K562 (cell line): ENCODE results near the gene LPIN2. TPM values are rescaled to one million over a fixed set of nuclear protein-coding genes. Genes with fewer than 3 reads are reported as not detected.

Experiments
- ATAC-seq: fragments of 200-7000 bp; cut with Tn5 transposase; 3 replicates; pipeline ENCODE4 v1.9.1; 2020; ENCODE audit warnings: moderate library complexity
- BruUV-seq: library from RNA; stranded (reverse); fragments of 400-500 nt; replicated peaks from 2 replicates; lab custom pipeline; 2021; lab: Mats Ljungman, UMichigan
- CTCF ChIA-PET: fragments of 300-600 bp; formaldehyde crosslinking; extraction: SDS; loops from one replicate; lab custom pipeline; 2021; ENCODE audit warnings: low intra/inter-chr PET ratio; lab: Yijun Ruan, JAX
- POLR2A ChIA-PET: fragments of 300-600, 350-650 bp; sonication (Branson Sonifier 250); formaldehyde crosslinking; extraction: SDS; loops from one replicate; lab custom pipeline; 2021; ENCODE audit warnings: antibody characterized with exemption, inconsistent platforms; lab: Yijun Ruan, JAX
- DNase-seq, 4 experiments: peaks; one replicate each; pipeline versions ENCODE4 v3.0.0 to v3.0.0-alpha.2; 2011 to 2018; ENCODE audit warnings: low spot score in 3 of 4, mixed read lengths in 3 of 4; ENCODE audit errors: extremely low read depth in 1 of 4
- FAIRE-seq: peaks from 2 replicates; lab custom pipeline; 2011; peaks lifted over from hg19 to GRCh38; lab: Jason Lieb, UNC
- H2AFZ ChIP-seq: 2 replicates; pipeline ENCODE4 v1.6.0; 2011; ENCODE audit warnings: low read depth, low read length, control low read depth, inconsistent platforms
- H3K27ac ChIP-seq: fragments of 200-600 bp; 3 replicates; pipeline ENCODE4 v1.8.0; 2011; ENCODE audit warnings: low read depth, mild to moderate bottlenecking, control low read depth, inconsistent platforms, low read length, moderate library complexity, mixed read lengths; ENCODE audit errors: extremely low read depth
- H3K27me3 ChIP-seq, 2 experiments: fragments of 300-600 bp in 1 of 2; 2 replicates in 1 of 2; 3 replicates in 1 of 2; pipeline versions ENCODE4 v1.6.0 to v1.8.0; 2011; ENCODE audit warnings: inconsistent platforms in 2 of 2, low read length in 2 of 2, mild to moderate bottlenecking in 1 of 2, mixed read lengths in 1 of 2, moderate library complexity in 1 of 2; ENCODE audit not compliant: control insufficient read depth in 2 of 2, insufficient read depth in 2 of 2
- H3K36me3 ChIP-seq: fragments of 300-600 bp; 3 replicates; pipeline ENCODE4 v1.8.0; 2011; ENCODE audit warnings: mild to moderate bottlenecking, low read length, inconsistent platforms; ENCODE audit not compliant: control insufficient read depth, insufficient read depth
- H3K4me1 ChIP-seq, 2 experiments: fragments of 200-600 bp in 1 of 2; replicated peaks in 1 of 2; 2 replicates in 1 of 2; 3 replicates in 1 of 2; pipeline versions ENCODE4 v1.5.1 to v1.8.0; 2011; ENCODE audit warnings: inconsistent platforms in 2 of 2, low read length in 2 of 2, mild to moderate bottlenecking in 1 of 2, mixed read lengths in 1 of 2, moderate library complexity in 1 of 2; ENCODE audit not compliant: control insufficient read depth in 2 of 2, insufficient read depth in 2 of 2
- H3K4me2 ChIP-seq: 2 replicates; pipeline ENCODE4 v1.6.1; 2011; ENCODE audit warnings: low read length, control low read depth, inconsistent platforms, mixed read lengths; ENCODE audit not compliant: insufficient read depth
- H3K4me3 ChIP-seq: fragments of 200-600 bp; sonication (generic), shearing (Covaris generic); 2 replicates; pipeline ENCODE4 v1.5.1; 2016; ENCODE audit warnings: control low read depth, inconsistent platforms
- H3K79me2 ChIP-seq: fragments of 200-600 bp; 3 replicates; pipeline ENCODE4 v1.8.0; 2011; ENCODE audit warnings: low read length, inconsistent platforms; ENCODE audit not compliant: control insufficient read depth, insufficient read depth
- H3K9ac ChIP-seq, 2 experiments: 2 replicates each; pipeline versions ENCODE4 v1.6.0 to v1.6.1; 2011; ENCODE audit warnings: low read depth in 2 of 2, low read length in 2 of 2, control low read depth in 1 of 2, inconsistent platforms in 1 of 2, mild to moderate bottlenecking in 1 of 2, mixed read lengths in 1 of 2; ENCODE audit not compliant: insufficient read depth in 1 of 2
- H3K9me1 ChIP-seq: one replicate; pipeline ENCODE4 v1.6.0; 2011; ENCODE audit warnings: inconsistent platforms, mild to moderate bottlenecking, low read length, moderate library complexity; ENCODE audit not compliant: control insufficient read depth, insufficient read depth
- H3K9me3 ChIP-seq: replicated peaks from 2 replicates; pipeline ENCODE4 v1.5.1; 2011; ENCODE audit warnings: low read depth, low read length, inconsistent platforms; ENCODE audit not compliant: control insufficient read depth, insufficient read depth
- H4K20me1 ChIP-seq: replicated peaks from 2 replicates; pipeline ENCODE4 v1.6.1; 2011; ENCODE audit warnings: low read length, inconsistent platforms, mixed read lengths; ENCODE audit not compliant: control insufficient read depth, insufficient read depth
- BACH1 ChIP-seq: fragments of 200-800 bp; sonication (Bioruptor generic); IDR thresholded peaks from 2 replicates; pipeline ENCODE4 v1.6.1; 2016; ENCODE audit warnings: missing genetic modification characterization, missing compliant biosample characterization
- CEBPB ChIP-seq: fragments of 450-650 bp; IDR thresholded peaks from 2 replicates; pipeline ENCODE4 v1.6.1; 2016; ENCODE audit warnings: missing genetic modification characterization, missing compliant biosample characterization
- CEBPG ChIP-seq, 3 experiments: fragments of 200-800 bp in 1 of 3; sonication (Bioruptor generic) in 1 of 3; sonication (generic) in 1 of 3; formaldehyde crosslinking in 1 of 3; IDR thresholded peaks in 2 of 3; conservative IDR thresholded peaks in 1 of 3; 2 replicates each; pipeline versions ENCODE4 v1.6.1 to v1.8.0; 2016 to 2022; ENCODE audit warnings: missing compliant biosample characterization in 2 of 3, missing genetic modification characterization in 2 of 3, mild to moderate bottlenecking in 1 of 3, missing genetic modification reagents in 1 of 3
- FOXM1 ChIP-seq, 2 experiments: fragments of 450-650 bp in 1 of 2; sonication (generic) in 1 of 2; formaldehyde crosslinking in 1 of 2; IDR thresholded peaks; 2 replicates each; pipeline versions ENCODE4 v1.6.1 to v1.9.0; 2017 to 2022; ENCODE audit warnings: low read depth in 2 of 2, mild to moderate bottlenecking in 2 of 2, missing genetic modification reagents in 1 of 2, moderate library complexity in 1 of 2
- FOXO4 ChIP-seq: fragments of 450-650 bp; formaldehyde crosslinking; IDR thresholded peaks from 2 replicates; pipeline ENCODE4 v1.4.0; 2020; ENCODE audit warnings: mild to moderate bottlenecking, moderate library complexity
- GATAD2A ChIP-seq: fragments of 450-650 bp; IDR thresholded peaks from 2 replicates; pipeline ENCODE4 v1.6.1; 2017
- HINFP ChIP-seq: fragments of 450-650 bp; conservative IDR thresholded peaks from 2 replicates; pipeline ENCODE4 v1.6.1; 2016; ENCODE audit warnings: missing genetic modification characterization, low read depth, mild to moderate bottlenecking, control low read depth, missing compliant biosample characterization
- HNRNPH1 ChIP-seq: fragments of 200-400 bp; formaldehyde crosslinking; optimal IDR thresholded peaks from 2 replicates; pipeline ENCODE3; 2017; ENCODE audit warnings: low read depth, mild to moderate bottlenecking, low read length, moderate library complexity
- ID3 ChIP-seq, 2 experiments: fragments of 250-450 bp in 1 of 2; fragments of 450-650 bp in 1 of 2; sonication (Bioruptor Pico) in 1 of 2; IDR thresholded peaks; 2 replicates each; pipeline versions ENCODE4 v1.6.1 to v1.8.0; 2016 to 2021; ENCODE audit warnings: mild to moderate bottlenecking in 2 of 2, moderate library complexity in 2 of 2, missing compliant biosample characterization in 1 of 2, missing genetic modification characterization in 1 of 2
- POLR2G ChIP-seq: fragments of 200-400 bp; formaldehyde crosslinking; IDR thresholded peaks from 2 replicates; pipeline ENCODE4 v1.6.1; 2017; ENCODE audit warnings: low read depth, mild to moderate bottlenecking, antibody characterized with exemption, low read length, moderate library complexity
- RAD21 ChIP-seq, 2 experiments: fragments of 250-450 bp in 1 of 2; fragments of 450-650 bp in 1 of 2; sonication (Bioruptor Pico) in 1 of 2; formaldehyde crosslinking in 1 of 2; IDR thresholded peaks in 1 of 2; conservative IDR thresholded peaks in 1 of 2; 2 replicates each; pipeline versions ENCODE4 v1.4.0 to v1.8.0; 2020 to 2022; ENCODE audit warnings: mild to moderate bottlenecking in 2 of 2, moderate library complexity in 1 of 2
- XRCC3 ChIP-seq: fragments of 450-650 bp; IDR thresholded peaks from 2 replicates; pipeline ENCODE4 v1.6.1; 2017; ENCODE audit warnings: mild to moderate bottlenecking, moderate library complexity
- ZKSCAN3 ChIP-seq: fragments of 250-450 bp; sonication (Bioruptor Pico); IDR thresholded peaks from 2 replicates; pipeline ENCODE4 v1.4.0; 2020
- ZNF24 ChIP-seq: fragments of 450-650 bp; IDR thresholded peaks from 2 replicates; pipeline ENCODE4 v1.6.1; 2016
- ZNF668 ChIP-seq: fragments of 250-450 bp; sonication (Bioruptor Pico); IDR thresholded peaks from 2 replicates; pipeline ENCODE4 v1.8.0; 2022; ENCODE audit warnings: mild to moderate bottlenecking, inconsistent platforms
- ZNF75A ChIP-seq: fragments of 450-650 bp; formaldehyde crosslinking; IDR thresholded peaks from 2 replicates; pipeline ENCODE4 v1.4.0; 2020; ENCODE audit warnings: mild to moderate bottlenecking
- ZNF778 ChIP-seq: fragments of 450-650 bp; formaldehyde crosslinking; IDR thresholded peaks from 2 replicates; pipeline ENCODE4 v1.4.0; 2020; ENCODE audit warnings: mild to moderate bottlenecking, moderate library complexity
- WGBS: fragments of 100-300 bp; shearing (Covaris generic); methylation state at CpG from one replicate; pipeline ENCODE4 v1.1.6; 2016; ENCODE audit warnings: low coverage, mixed read lengths; ENCODE audit not compliant: insufficient coverage; ENCODE audit errors: missing lambda C conversion rate; 5-methylcytosine and 5-hydroxymethylcytosine counted together
- in situ Hi-C: fragments of 300-500 bp; cut with MboI; formaldehyde crosslinking; loops from 4 replicates; pipeline ENCODE4 v1.15.0; 2018; ENCODE audit warnings: inconsistent platforms, mixed read lengths
- intact Hi-C: fragments of 100-400 bp; cut with micrococcal nuclease; formaldehyde crosslinking; loops from 2 replicates; pipeline ENCODE4 v1.14.2; 2022
- polyA plus RNA-seq, 8 experiments: library from polyadenylated mRNA; depleted of rRNA in 4 of 8; stranded (reverse) in 5 of 8; unstranded in 3 of 8; fragments of >200 nt; fragmentation: Nextera tagmentation in 2 of 8; fragmentation: Illumina TruSeq in 1 of 8; extraction: Ambion mirVana in 2 of 8; extraction: Trizol in 1 of 8; gene quantifications; 2 replicates each; pipeline versions ENCODE4 v1.2.1 to v1.2.3, GENCODE V29; 2011 to 2014; ENCODE audit warnings: inconsistent platforms in 1 of 8, missing spikeins in 1 of 8
- total RNA-seq, 7 experiments: library from RNA; depleted of rRNA in 6 of 7; stranded (reverse); fragments of >200 nt in 6 of 7; fragmentation: Illumina TruSeq in 2 of 7; extraction: Trizol in 2 of 7; gene quantifications; 2 replicates each; pipeline versions ENCODE4 v1.2.1 to v1.2.3, GENCODE V29; 2011 to 2021; ENCODE audit warnings: low replicate concordance in 1 of 7

LPIN2 gene
- total and polyA plus RNA-seq, 9 of the 15 experiments (the other 6 are each of a cell fraction or from before 2014, with no cell fraction given), result 5.2 to 34.8 (median 24.6) TPM

- Histone ChIP-seq H3K4me2 (no peak overlapping the region), H3K4me3 (no peak overlapping the region), H3K9me1 (no peaks in the 10 kb centered on the region), H3K79me2 (peaks cover 90% of the 10 kb centered on the region), H3K27me3 (no peaks in the 10 kb centered on the region), H4K20me1 (peaks cover 19% of the 10 kb centered on the region), H2AFZ (no peak overlapping the region), H3K27ac (no peak overlapping the region), H3K9ac (no peak overlapping the region), H3K4me1 (peaks cover 0 to 24% of the 10 kb centered on the region in 2 experiments; a peak in 4 of 5 replicates), H3K9me3 (no peaks in the 10 kb centered on the region), H3K36me3 (peaks cover 3% of the 10 kb centered on the region; the same call in 2 of the 3 replicates)
- BruUV-seq, result no TSS peak
- 67% methylated on average over 11 of the region's 11 CpGs for WGBS
- ChIA-PET CTCF (interaction anchor here (0.7 kb wide), 1 partner anchor 388 kb away, joined by 4 read pairs; no protein-coding TSS in a partner anchor), POLR2A (interaction anchor here (0.6 to 3.5 kb wide), 5 partner anchors 9 to 277 kb away, joined by 3 to 27 read pairs (median 6); no protein-coding TSS in a partner anchor)
- peak; percentile 37 for FAIRE-seq
- in situ Hi-C loops, result no loop called here
- intact Hi-C loops, result no loop called here
- no peak for DNase-seq
- no peak; the same call in 2 of the 3 replicates for ATAC-seq
- TF ChIP-seq ZNF75A (CRISPR knock-in tag), result no peak
- no peak for TF ChIP-seq POLR2G
- no peak for TF ChIP-seq ZNF668 (CRISPR knock-in tag)
- no peak for TF ChIP-seq ID3 (CRISPR knock-in tag; IDR thresholded peaks at IDR 0.05)
- no peak for TF ChIP-seq ID3 (tag; IDR thresholded peaks at IDR 0.05)
- TF ChIP-seq BACH1, result no peak
- no peak for TF ChIP-seq HNRNPH1
- TF ChIP-seq CEBPB, result peak; percentile 65
- TF ChIP-seq ZKSCAN3, result no peak
- no peak for TF ChIP-seq CEBPG (CRISPR knock-in tag; IDR thresholded peaks at IDR 0.05)
- peak in 1 of 2 experiments; percentile 60; a peak in 2 of 4 replicates for TF ChIP-seq CEBPG (tag; conservative IDR thresholded peaks at IDR 0.05 in 1 of 2, IDR thresholded peaks at IDR 0.05 in 1 of 2)
- TF ChIP-seq RAD21 (CRISPR knock-in tag; conservative IDR thresholded peaks at IDR 0.05 in 1 of 2, IDR thresholded peaks at IDR 0.05 in 1 of 2), result no peak
- TF ChIP-seq FOXO4 (CRISPR knock-in tag), result no peak
- no peak for TF ChIP-seq XRCC3
- no peak for TF ChIP-seq ZNF778
- no peak for TF ChIP-seq GATAD2A
- TF ChIP-seq HINFP (tag), result no peak
- no peak for TF ChIP-seq FOXM1 (IDR thresholded peaks at IDR 0.05; ENCODE audit: low read depth)
- no peak for TF ChIP-seq FOXM1 (CRISPR knock-in tag; IDR thresholded peaks at IDR 0.05; ENCODE audit: low read depth)
- peak; percentile 71 for TF ChIP-seq ZNF24
These were observed 41.9 kb downstream of the LPIN2 start for GRCh38 chr18:2970772-2971659.
